DMS153 treated with DMSO at 0.1 percent for 48 hours (cell line): ENCODE data around the gene ADAMTS1.

Experiments used
- DNase-seq: peaks from one replicate; lab custom pipeline; 2025; ENCODE audit not compliant: unreplicated experiment; lab: John Stamatoyannopoulos, UW

Gene ADAMTS1

DNA sequence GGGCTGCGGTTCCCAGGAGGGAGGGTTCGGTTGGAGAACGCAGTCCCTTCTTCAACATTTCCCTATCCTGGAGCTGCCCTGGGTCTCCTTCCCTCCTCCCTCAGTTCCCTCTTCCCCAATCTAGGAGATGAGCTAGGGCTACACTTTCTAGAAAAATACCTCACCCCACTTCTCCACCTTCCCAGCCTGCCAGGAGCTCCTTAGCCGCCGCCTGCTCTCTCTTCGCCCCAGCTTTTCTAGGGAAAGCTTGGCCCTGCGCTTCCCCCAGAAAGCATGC, 488 bp upstream of the ADAMTS1 start:
- DNase-seq = no peak

DNA sequence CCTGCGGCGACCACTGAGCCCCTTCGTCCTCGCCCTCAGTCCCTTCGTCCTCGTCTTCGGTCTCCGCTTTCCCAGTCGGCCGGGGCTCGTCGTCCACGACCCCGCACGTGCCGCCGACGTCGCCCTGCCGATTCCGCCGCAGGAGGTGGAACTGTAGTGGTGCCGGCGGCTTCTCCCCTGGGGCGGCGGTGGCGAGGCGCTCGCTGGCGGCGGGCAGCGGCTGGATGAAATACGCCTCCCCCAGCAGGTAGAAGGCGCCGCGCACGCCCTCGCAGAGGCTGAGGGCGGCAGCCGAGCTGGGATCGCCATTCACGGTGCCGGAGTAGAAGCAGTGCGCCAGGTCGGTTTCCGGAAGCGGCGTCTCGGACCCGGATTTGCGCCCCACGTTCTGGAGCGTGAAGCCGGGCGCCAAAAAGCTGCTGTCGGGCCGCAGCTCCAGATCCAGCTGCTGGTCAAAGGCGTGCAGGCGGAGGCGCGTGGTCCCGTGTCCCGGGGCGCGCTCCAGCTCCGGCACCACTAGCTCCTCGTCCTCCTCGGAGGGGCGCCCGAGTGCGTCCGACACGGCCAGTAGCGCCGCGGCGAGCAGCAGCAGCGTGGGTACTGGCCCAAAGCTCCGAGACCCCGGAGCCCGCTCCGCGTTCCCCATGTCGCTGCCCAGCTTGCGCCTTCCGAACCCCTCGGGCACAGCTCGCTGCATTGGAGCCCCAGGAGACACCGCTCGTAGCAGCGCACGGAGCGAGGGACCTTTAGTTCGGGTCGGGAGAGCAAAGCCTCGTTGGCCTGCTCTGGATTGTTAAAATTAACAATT, 747 bp downstream of the ADAMTS1 start:
- no peak for DNase-seq

GRCh38 chr21:26843933-26844257, 1.3 kb downstream of the ADAMTS1 start:
- DNase-seq = no peak

DNA sequence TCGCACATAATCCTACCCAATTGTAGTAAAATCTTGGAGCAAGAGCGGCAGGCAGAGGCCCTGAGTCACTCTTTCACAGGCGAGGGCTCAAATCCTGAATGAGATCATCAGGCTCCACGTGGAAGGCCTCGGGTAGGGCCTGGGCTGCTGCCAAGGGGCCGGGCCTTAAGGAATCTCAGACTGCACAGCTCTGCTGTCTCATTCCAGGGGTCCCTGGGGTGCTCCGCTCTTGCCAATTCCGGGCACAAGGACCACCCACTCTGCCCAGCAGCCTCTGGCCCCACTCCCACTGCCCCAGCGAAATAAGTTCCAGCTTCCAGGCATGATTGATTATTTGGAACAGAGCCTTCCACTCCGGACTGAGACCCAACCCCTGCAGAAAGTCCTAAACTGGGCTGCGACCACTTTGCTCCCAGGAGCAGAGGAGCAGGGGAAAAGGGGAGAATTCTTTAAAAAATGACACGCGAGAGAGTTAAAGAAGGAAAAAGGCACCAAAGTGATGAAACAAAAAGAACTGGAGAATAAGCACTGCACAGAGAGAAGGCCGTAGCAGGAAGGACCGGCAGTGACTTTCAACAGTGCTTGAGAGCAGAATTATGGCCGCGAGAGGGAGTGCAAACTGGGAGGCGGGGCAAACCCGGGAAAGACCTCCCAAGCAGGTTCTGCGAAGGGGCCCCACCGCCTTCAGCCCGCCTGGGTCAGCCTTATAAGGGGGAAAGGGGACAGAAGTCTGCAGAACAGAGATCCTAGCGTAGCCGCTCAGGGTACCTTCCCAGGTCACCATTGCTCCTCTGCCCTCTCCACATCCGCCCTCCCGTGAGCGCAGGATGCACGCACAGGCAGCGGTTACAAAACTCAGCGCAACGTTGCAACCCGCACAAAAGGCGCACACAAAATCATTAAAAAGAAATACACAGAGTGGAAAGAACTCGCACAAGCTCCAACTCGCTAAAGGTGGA, 2.0 kb downstream of the ADAMTS1 start:
- no peak for DNase-seq

DNA sequence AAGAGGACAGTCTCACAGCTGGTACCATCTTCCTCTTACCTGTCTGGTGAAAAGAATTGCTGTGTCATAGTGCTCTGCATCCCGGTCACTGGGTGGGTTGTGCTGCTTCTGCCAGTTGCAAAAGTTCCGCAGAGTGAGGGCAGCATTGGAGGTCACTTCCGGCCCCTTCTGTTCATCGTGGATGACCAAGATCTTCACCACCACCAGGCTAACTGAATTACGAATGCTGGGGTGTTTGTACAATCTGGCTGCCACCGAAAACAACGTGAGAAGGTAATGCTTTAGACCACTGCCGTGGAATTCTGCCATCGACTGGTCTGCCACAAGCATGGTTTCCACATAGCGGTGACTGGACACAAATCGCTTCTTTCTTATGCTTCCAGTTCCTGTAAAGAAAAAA, 2.9 kb downstream of the ADAMTS1 start:
- no peak for DNase-seq

- peak; percentile 17 for DNase-seq
Measured at GRCh38 chr21:26840912-26841311, 4.3 kb downstream of the ADAMTS1 start.

DNA sequence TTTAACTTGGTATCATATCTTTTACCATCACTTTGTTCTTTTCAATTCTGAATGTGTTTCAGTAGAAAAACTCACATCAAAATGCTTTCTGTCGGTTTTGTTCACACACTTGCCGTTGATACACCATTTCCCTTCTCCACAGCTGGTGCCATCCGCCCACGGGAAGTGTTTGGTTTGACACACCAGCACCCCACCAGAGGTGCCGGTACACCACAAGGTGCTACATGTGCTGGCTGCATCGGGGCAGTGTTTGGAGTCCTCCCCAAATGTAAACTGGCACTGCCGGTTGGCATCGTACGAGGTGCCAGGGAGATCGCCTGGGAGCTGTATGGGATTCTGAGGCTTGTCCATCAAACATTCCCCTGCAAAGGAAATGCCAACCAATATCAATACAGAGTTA, 5.0 kb downstream of the ADAMTS1 start:
- no peak for DNase-seq

GRCh38 chr21:26837539-26837938, 7.7 kb downstream of the ADAMTS1 start:
- no peak for DNase-seq

DNA sequence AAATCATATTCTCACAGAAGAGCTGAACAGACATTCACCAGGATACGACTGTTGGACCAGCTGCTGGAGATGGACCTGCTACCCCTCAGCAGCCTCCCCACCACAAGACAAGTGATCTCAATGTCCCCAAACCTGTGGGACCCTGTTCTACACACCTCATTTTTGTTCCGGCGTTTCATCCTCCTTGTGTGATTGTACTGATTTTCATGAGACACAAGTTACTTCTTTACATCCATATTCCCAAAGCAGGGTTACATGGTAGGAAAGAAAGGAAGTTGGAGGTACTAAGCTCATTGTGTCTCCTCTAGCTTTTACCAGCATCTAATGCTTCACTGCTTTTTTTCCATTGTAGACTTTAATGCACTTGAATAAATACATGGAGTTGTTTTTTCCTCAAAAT, 8.7 kb downstream of the ADAMTS1 start:
- no peak for DNase-seq

DNA sequence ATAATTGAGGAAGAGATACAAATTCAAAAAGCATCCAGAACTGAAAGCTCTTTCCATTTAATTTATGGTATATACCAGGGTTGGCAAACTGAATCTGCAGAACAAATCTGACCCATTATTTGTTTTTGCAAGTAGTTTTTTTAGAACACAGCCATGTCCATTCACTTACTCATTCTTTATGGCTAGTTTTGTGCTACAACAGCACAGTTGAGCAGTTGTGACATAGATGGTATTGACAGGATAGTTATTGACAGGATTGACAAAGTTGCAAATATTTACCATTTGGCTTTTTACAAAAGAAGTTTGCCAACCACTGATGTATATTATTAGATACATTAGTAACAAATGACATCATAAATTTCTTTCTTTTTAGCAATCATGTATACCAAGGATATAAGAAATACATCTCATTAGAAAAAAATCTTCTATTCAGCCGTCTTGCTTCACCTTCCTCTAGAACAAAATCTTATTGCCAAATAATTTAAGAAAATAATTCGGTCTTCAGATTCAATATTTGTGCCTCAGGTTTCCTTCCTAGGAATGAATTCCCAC, 9.4 kb downstream of the ADAMTS1 start:
- DNase-seq = no peak

- no peak for DNase-seq
Measured at GRCh38 chr21:26835027-26835713, 10.0 kb downstream of the ADAMTS1 start.

DNA sequence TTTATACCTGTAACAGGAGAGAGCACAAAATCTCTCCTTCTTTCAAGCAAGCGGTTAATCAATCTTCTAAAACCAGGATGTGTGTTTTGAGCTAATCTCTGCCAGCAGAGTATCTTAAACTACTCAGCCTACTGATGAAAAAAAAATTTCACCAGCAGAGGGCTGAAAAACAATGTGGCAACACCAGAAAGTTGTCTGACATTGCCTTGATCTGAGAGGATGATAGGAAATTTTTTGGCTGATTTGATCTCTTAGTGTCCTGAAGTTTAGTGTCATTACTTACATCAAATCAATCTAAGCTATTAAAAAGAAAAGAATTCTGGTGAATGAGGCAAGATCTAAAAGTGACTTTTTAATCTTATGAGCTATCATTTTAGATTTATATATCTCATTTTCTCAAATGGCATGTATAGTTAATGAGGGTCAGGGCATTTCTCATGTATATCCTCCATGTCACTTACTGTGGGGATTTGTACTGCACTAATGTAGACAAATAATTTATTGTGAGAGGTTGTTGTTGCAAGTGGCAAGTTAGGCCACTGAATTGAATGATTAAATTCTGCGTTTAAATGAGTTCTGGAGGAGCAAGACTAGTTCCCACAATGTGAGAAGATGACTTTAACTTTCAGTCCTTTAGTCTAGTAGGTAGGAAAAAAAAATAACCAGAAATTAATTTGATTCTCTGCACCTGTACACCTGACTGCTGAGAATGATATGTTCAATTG, 10.9 kb downstream of the ADAMTS1 start:
- DNase-seq = no peak

GRCh38 chr21:26833460-26833939, 11.7 kb downstream of the ADAMTS1 start:
- no peak for DNase-seq

DNA sequence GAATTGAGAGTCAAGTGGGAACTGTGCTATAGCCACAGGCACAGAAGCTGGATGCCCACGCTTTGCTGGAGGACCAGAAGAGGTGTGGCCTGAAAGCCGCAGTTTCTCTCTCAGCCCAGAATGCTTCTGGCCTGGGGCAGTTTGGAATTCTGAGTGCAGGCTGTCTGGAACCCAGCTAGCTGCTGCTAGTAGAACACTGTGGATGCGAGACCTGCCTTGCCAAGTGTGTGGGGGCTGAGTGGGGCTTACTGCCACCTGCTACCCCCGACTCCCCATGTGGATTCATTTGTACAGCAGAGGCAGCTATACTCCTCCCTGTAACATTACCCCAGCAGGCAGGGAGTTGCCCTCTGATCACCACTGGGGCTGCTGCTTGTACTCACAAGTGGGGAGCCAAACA, 12.2 kb downstream of the ADAMTS1 start:
- no peak for DNase-seq

DNA sequence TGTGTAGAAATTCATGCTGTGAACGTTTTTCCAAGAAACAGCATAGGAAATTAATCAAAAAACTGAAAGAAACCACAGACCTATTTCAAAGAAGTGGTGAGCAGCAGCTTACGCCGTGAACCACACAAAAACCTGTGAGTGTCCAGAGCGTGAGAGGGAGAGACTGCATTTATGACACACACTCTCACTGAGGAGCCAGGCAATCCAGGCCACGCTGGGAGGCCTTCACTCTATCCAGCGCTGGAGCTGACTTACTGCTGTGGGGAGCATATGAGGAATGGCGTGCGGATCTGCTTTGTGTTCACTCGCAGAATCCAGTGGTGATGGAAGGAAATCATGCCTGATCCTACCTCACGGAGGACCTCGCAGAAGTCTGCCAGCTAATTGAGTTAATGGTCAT, 12.7 kb downstream of the ADAMTS1 start:
- no peak for DNase-seq

- DNase-seq = no peak
Measured at GRCh38 chr21:26826801-26827200, 18.4 kb downstream of the ADAMTS1 start.

GRCh38 chr21:26820509-26820908, 24.7 kb downstream of the ADAMTS1 start:
- DNase-seq = no peak

- DNase-seq = no peak
Measured at GRCh38 chr21:26819740-26820324, 25.4 kb downstream of the ADAMTS1 start.

- DNase-seq = no peak
Measured at GRCh38 chr21:26818906-26819305, 26.3 kb downstream of the ADAMTS1 start.

DNA sequence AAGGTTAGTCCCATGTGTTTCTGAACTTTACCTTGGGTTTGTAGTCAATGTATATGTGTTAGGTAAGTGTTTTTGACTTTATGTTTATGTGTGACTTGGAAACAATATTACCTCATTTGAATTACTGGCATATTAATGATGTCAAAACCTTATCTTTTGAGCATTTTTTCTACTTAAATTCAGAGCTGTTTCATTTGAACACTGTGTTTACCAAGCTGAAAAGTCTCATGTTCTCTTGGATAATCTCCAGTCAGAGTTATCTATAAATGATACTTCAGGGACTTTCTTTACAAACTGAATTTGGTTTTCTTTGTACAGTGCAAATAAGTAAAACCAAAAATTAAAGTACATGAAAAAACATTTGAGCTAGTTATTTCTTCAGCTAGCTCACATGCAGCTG, 30.0 kb downstream of the ADAMTS1 start:
- DNase-seq = no peak
